Measurements from ENCODE around the gene ZNF837.
A peak's percentile ranks its signal among the peaks of the same experiment; 100 is the strongest.

Gene ZNF837

GRCh38 chr19:58326501-58326913 is 54.3 kb downstream of the ZNF837 start:
- Histone ChIP-seq H2BK5ac (ENCODE audit: low read length) (no peak overlapping the region), H3K4me2 (ENCODE audit: insufficient read depth, low read length, poor library complexity, severe bottlenecking) (peak overlapping the region; percentile 95), H2AK5ac (ENCODE audit: low read depth, low read length) (peak overlapping the region; percentile 86), H4K91ac (ENCODE audit: low read depth, low read length, poor library complexity) (no peak overlapping the region), H3K27me3 (ENCODE audit: control insufficient read depth in 3 of 3, insufficient read depth in 3 of 3, low read depth in 1 of 3, low read length in 3 of 3) (no peaks in the 10 kb centered on the region), H3K9ac (ENCODE audit: low read depth, low read length, poor library complexity) (peak overlapping the region; percentile 100), H2BK15ac (ENCODE audit: low read length) (no peak overlapping the region), H3K18ac (ENCODE audit: low read length) (peak overlapping the region; percentile 89), H3K27ac (replicated peaks; ENCODE audit: low read length) (no peak overlapping the region), H4K8ac (ENCODE audit: low read depth, low read length) (no peak overlapping the region), H3K4me3 (ENCODE audit: low read length in 2 of 2) (peak overlapping the region; percentile 74 to 97), H3K4ac (ENCODE audit: low read length) (peak overlapping the region; percentile 61), H2AFZ (ENCODE audit: low read length) (peak overlapping the region; percentile 97), H3K4me1 (ENCODE audit: control insufficient read depth in 2 of 2, insufficient read depth in 1 of 2, low read depth in 1 of 2, low read length in 2 of 2) (peaks cover 5 to 8% of the 10 kb centered on the region in 2 donors), H3K36me3 (replicated peaks in 1 of 2; ENCODE audit: control insufficient read depth in 2 of 2, insufficient read depth in 2 of 2, low read length in 2 of 2) (peaks cover 4 to 24% of the 10 kb centered on the region in 2 donors), H3K23ac (ENCODE audit: low read depth, low read length, poor library complexity) (peak overlapping the region; percentile 70), H2BK120ac (ENCODE audit: low read depth, low read length) (peak overlapping the region; percentile 38), H2BK12ac (ENCODE audit: low read length) (peak overlapping the region; percentile 91), H3K14ac (ENCODE audit: low read length) (peak overlapping the region; percentile 95), H3K79me1 (ENCODE audit: low read depth, low read length) (peaks cover 7% of the 10 kb centered on the region), H3K9me3 (replicated peaks in 1 of 2; ENCODE audit: control insufficient read depth in 2 of 2, insufficient read depth in 1 of 2, low read depth in 1 of 2, low read length in 2 of 2) (no peaks in the 10 kb centered on the region)
- no peak for DNase-seq (ENCODE audit: low spot score)
- WGBS, 2 donors (ENCODE audit: extremely low coverage in 2 of 2, insufficient read length in 2 of 2, insufficient replicate concordance in 1 of 2) = no CpG with 5 or more reads among the region's 9 CpGs

- no peak for DNase-seq (ENCODE audit: low spot score)
- Histone ChIP-seq H3K79me1 (ENCODE audit: low read depth, low read length) (peaks cover 7% of the 10 kb centered on the region), H3K4me3 (ENCODE audit: low read length in 2 of 2) (peak overlapping the region in 1 of 2 donors; percentile 74), H3K27me3 (ENCODE audit: control insufficient read depth in 3 of 3, insufficient read depth in 3 of 3, low read depth in 1 of 3, low read length in 3 of 3) (no peaks in the 10 kb centered on the region), H3K4ac (ENCODE audit: low read length) (no peak overlapping the region), H3K14ac (ENCODE audit: low read length) (no peak overlapping the region), H2BK5ac (ENCODE audit: low read length) (no peak overlapping the region), H3K9ac (ENCODE audit: low read depth, low read length, poor library complexity) (no peak overlapping the region), H4K8ac (ENCODE audit: low read depth, low read length) (no peak overlapping the region), H2BK120ac (ENCODE audit: low read depth, low read length) (no peak overlapping the region), H2BK15ac (ENCODE audit: low read length) (no peak overlapping the region), H3K4me2 (ENCODE audit: insufficient read depth, low read length, poor library complexity, severe bottlenecking) (peak overlapping the region; percentile 95), H2BK12ac (ENCODE audit: low read length) (no peak overlapping the region), H2AK5ac (ENCODE audit: low read depth, low read length) (no peak overlapping the region), H3K4me1 (ENCODE audit: control insufficient read depth in 2 of 2, insufficient read depth in 1 of 2, low read depth in 1 of 2, low read length in 2 of 2) (peaks cover 5 to 8% of the 10 kb centered on the region in 2 donors), H3K9me3 (replicated peaks in 1 of 2; ENCODE audit: control insufficient read depth in 2 of 2, insufficient read depth in 1 of 2, low read depth in 1 of 2, low read length in 2 of 2) (no peaks in the 10 kb centered on the region), H2AFZ (ENCODE audit: low read length) (no peak overlapping the region), H4K91ac (ENCODE audit: low read depth, low read length, poor library complexity) (no peak overlapping the region), H3K23ac (ENCODE audit: low read depth, low read length, poor library complexity) (no peak overlapping the region), H3K27ac (replicated peaks; ENCODE audit: low read length) (no peak overlapping the region), H3K18ac (ENCODE audit: low read length) (no peak overlapping the region), H3K36me3 (replicated peaks in 1 of 2; ENCODE audit: control insufficient read depth in 2 of 2, insufficient read depth in 2 of 2, low read length in 2 of 2) (peaks cover 4 to 25% of the 10 kb centered on the region in 2 donors)
- no CpG with 5 or more reads among the region's 6 CpGs for WGBS, 2 donors (ENCODE audit: extremely low coverage in 2 of 2, insufficient read length in 2 of 2, insufficient replicate concordance in 1 of 2)
These were observed 55.4 kb downstream of the ZNF837 start for GRCh38 chr19:58325311-58326022.

- no CpG with 5 or more reads among the region's 10 CpGs for WGBS, 2 donors (ENCODE audit: extremely low coverage in 2 of 2, insufficient read length in 2 of 2, insufficient replicate concordance in 1 of 2)
- Histone ChIP-seq H3K9me3 (replicated peaks in 1 of 2; ENCODE audit: control insufficient read depth in 2 of 2, insufficient read depth in 1 of 2, low read depth in 1 of 2, low read length in 2 of 2) (no peaks in the 10 kb centered on the region), H2BK15ac (ENCODE audit: low read length) (no peak overlapping the region), H3K18ac (ENCODE audit: low read length) (no peak overlapping the region), H3K36me3 (replicated peaks in 1 of 2; ENCODE audit: control insufficient read depth in 2 of 2, insufficient read depth in 2 of 2, low read length in 2 of 2) (peaks cover 23 to 57% of the 10 kb centered on the region in 2 donors), H2AK5ac (ENCODE audit: low read depth, low read length) (no peak overlapping the region), H3K27me3 (ENCODE audit: control insufficient read depth in 3 of 3, insufficient read depth in 3 of 3, low read depth in 1 of 3, low read length in 3 of 3) (no peaks in the 10 kb centered on the region), H3K4me3 (ENCODE audit: low read length in 2 of 2) (no peak overlapping the region), H4K8ac (ENCODE audit: low read depth, low read length) (no peak overlapping the region), H3K23ac (ENCODE audit: low read depth, low read length, poor library complexity) (peak overlapping the region; percentile 17), H3K79me1 (ENCODE audit: low read depth, low read length) (peaks cover 2% of the 10 kb centered on the region), H2BK5ac (ENCODE audit: low read length) (no peak overlapping the region), H3K4me2 (ENCODE audit: insufficient read depth, low read length, poor library complexity, severe bottlenecking) (no peak overlapping the region), H3K4ac (ENCODE audit: low read length) (no peak overlapping the region), H2AFZ (ENCODE audit: low read length) (no peak overlapping the region), H4K91ac (ENCODE audit: low read depth, low read length, poor library complexity) (no peak overlapping the region), H3K27ac (replicated peaks; ENCODE audit: low read length) (no peak overlapping the region), H3K14ac (ENCODE audit: low read length) (no peak overlapping the region), H2BK120ac (ENCODE audit: low read depth, low read length) (no peak overlapping the region), H2BK12ac (ENCODE audit: low read length) (no peak overlapping the region), H3K4me1 (ENCODE audit: control insufficient read depth in 2 of 2, insufficient read depth in 1 of 2, low read depth in 1 of 2, low read length in 2 of 2) (no peaks in the 10 kb centered on the region), H3K9ac (ENCODE audit: low read depth, low read length, poor library complexity) (peak overlapping the region; percentile 1)
- DNase-seq (ENCODE audit: low spot score) = no peak
These were observed 61.6 kb downstream of the ZNF837 start for GRCh38 chr19:58319241-58319640.

GRCh38 chr19:58318297-58318696 is 62.5 kb downstream of the ZNF837 start:
- Histone ChIP-seq H3K27me3 (ENCODE audit: control insufficient read depth in 3 of 3, insufficient read depth in 3 of 3, low read depth in 1 of 3, low read length in 3 of 3) (no peaks in the 10 kb centered on the region), H3K4ac (ENCODE audit: low read length) (no peak overlapping the region), H3K4me3 (ENCODE audit: low read length in 2 of 2) (no peak overlapping the region), H2BK12ac (ENCODE audit: low read length) (no peak overlapping the region), H3K18ac (ENCODE audit: low read length) (no peak overlapping the region), H2BK120ac (ENCODE audit: low read depth, low read length) (no peak overlapping the region), H3K79me1 (ENCODE audit: low read depth, low read length) (peaks cover 2% of the 10 kb centered on the region), H3K36me3 (replicated peaks in 1 of 2; ENCODE audit: control insufficient read depth in 2 of 2, insufficient read depth in 2 of 2, low read length in 2 of 2) (peaks cover 26 to 67% of the 10 kb centered on the region in 2 donors), H4K91ac (ENCODE audit: low read depth, low read length, poor library complexity) (no peak overlapping the region), H2BK15ac (ENCODE audit: low read length) (no peak overlapping the region), H3K9me3 (replicated peaks in 1 of 2; ENCODE audit: control insufficient read depth in 2 of 2, insufficient read depth in 1 of 2, low read depth in 1 of 2, low read length in 2 of 2) (no peaks in the 10 kb centered on the region), H3K14ac (ENCODE audit: low read length) (no peak overlapping the region), H4K8ac (ENCODE audit: low read depth, low read length) (no peak overlapping the region), H2BK5ac (ENCODE audit: low read length) (no peak overlapping the region), H3K4me1 (ENCODE audit: control insufficient read depth in 2 of 2, insufficient read depth in 1 of 2, low read depth in 1 of 2, low read length in 2 of 2) (no peaks in the 10 kb centered on the region), H3K4me2 (ENCODE audit: insufficient read depth, low read length, poor library complexity, severe bottlenecking) (no peak overlapping the region), H2AK5ac (ENCODE audit: low read depth, low read length) (no peak overlapping the region), H2AFZ (ENCODE audit: low read length) (no peak overlapping the region), H3K23ac (ENCODE audit: low read depth, low read length, poor library complexity) (no peak overlapping the region), H3K27ac (replicated peaks; ENCODE audit: low read length) (no peak overlapping the region), H3K9ac (ENCODE audit: low read depth, low read length, poor library complexity) (no peak overlapping the region)
- DNase-seq (ENCODE audit: low spot score) = no peak
- WGBS, 2 donors (ENCODE audit: extremely low coverage in 2 of 2, insufficient read length in 2 of 2, insufficient replicate concordance in 1 of 2) = no CpG with 5 or more reads among the region's 4 CpGs

Measured in neuronal stem cell (in vitro differentiated cells).